ENCODE results near the gene SOX1. TPM values are rescaled to one million over a fixed set of nuclear protein-coding genes. Genes with fewer than 3 reads are reported as not detected.

SOX1 gene
- total and polyA plus RNA-seq, 2 experiments from 2014 or later: not detected

DNA sequence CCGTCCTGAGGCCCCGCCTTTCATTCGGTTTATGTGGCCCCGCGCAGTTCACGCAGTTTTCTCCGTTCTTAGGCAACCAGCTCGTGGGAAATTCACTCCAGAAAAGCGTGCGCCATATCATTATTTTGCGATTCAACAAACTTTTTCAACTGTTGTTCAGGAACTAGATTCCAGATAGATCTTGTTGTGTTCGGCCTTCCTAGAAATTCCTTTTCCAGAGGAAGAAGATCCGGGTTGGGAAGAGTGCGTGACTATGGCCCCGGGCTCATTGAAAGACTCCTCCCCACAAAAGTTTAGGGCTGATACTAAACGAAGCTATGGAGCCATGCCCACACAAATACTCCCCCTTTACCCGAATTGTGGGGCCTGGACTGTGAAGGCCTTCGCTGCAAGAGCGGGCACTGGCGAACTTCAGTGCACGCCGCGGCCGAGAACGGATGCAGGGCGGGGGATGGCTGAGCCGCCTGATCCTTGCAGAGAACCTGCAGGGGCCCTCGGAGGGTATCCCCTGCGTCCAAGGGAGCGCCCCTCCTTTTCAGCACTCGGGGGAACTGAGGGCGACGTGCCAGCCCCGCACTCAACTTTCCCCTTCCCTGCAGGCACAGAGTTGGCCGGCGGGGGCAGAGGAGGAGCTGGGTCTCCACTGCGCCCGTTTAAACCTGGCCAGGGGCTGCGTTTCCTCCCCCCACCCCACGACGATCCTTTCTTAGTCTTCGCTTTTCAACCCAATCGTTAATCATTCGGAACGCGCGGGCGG is 904 bp upstream of the SOX1 start:
- no peak overlapping the region for H3K27ac ChIP-seq
- peaks cover 100% of the 10 kb centered on the region for H3K27me3 ChIP-seq
- H3K36me3 ChIP-seq: no peaks in the 10 kb centered on the region
- no peak for DNase-seq (ENCODE audit: low read depth in 1 of 2, low spot score in 1 of 2)
- no peaks in the 10 kb centered on the region for H3K9me3 ChIP-seq (ENCODE audit: low read depth)
- peak overlapping the region; percentile 33 for H3K4me3 ChIP-seq
- no peaks in the 10 kb centered on the region for H3K4me1 ChIP-seq (ENCODE audit: low read depth)
- TF ChIP-seq, protein P1, sequence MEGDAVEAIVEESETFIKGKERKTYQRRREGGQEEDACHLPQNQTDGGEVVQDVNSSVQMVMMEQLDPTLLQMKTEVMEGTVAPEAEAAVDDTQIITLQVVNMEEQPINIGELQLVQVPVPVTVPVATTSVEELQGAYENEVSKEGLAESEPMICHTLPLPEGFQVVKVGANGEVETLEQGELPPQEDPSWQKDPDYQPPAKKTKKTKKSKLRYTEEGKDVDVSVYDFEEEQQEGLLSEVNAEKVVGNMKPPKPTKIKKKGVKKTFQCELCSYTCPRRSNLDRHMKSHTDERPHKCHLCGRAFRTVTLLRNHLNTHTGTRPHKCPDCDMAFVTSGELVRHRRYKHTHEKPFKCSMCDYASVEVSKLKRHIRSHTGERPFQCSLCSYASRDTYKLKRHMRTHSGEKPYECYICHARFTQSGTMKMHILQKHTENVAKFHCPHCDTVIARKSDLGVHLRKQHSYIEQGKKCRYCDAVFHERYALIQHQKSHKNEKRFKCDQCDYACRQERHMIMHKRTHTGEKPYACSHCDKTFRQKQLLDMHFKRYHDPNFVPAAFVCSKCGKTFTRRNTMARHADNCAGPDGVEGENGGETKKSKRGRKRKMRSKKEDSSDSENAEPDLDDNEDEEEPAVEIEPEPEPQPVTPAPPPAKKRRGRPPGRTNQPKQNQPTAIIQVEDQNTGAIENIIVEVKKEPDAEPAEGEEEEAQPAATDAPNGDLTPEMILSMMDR (IDR thresholded peaks at IDR 0.05; ENCODE audit: low read depth, low read length): no peak

DNA sequence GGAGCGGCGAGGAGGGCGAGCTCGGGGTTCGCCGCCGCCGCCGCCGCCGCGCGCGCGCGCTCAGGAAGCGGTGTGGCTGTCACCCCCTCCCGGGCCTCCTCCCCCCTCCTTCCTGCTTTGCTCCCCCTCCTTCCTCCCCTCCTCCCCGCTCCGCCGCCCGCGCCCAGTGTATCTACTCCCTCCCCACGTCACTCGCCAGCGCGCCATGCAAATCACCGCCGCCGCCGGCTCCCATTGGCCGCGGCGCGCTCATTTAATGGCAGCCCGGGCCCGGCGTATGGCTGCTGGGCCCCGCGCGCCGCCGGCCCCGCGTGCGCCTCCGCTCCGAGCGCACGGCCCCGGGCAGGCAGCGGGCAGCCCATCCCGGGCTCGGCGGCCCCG is 335 bp upstream of the SOX1 start:
- Histone ChIP-seq H3K36me3 (no peaks in the 10 kb centered on the region), H3K4me3 (peak overlapping the region; percentile 33), H3K4me1 (ENCODE audit: low read depth) (no peaks in the 10 kb centered on the region), H3K27ac (no peak overlapping the region), H3K27me3 (peaks cover 100% of the 10 kb centered on the region), H3K9me3 (ENCODE audit: low read depth) (no peaks in the 10 kb centered on the region)
- TF ChIP-seq, protein P1 (IDR thresholded peaks at IDR 0.05; ENCODE audit: low read depth, low read length): no peak
- DNase-seq (ENCODE audit: low read depth in 1 of 2, low spot score in 1 of 2): peak; percentile 58 to 80

DNA sequence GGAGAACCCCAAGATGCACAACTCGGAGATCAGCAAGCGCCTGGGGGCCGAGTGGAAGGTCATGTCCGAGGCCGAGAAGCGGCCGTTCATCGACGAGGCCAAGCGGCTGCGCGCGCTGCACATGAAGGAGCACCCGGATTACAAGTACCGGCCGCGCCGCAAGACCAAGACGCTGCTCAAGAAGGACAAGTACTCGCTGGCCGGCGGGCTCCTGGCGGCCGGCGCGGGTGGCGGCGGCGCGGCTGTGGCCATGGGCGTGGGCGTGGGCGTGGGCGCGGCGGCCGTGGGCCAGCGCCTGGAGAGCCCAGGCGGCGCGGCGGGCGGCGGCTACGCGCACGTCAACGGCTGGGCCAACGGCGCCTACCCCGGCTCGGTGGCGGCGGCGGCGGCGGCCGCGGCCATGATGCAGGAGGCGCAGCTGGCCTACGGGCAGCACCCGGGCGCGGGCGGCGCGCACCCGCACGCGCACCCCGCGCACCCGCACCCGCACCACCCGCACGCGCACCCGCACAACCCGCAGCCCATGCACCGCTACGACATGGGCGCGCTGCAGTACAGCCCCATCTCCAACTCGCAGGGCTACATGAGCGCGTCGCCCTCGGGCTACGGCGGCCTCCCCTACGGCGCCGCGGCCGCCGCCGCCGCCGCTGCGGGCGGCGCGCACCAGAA is 1.1 kb downstream of the SOX1 start:
- Histone ChIP-seq H3K9me3 (ENCODE audit: low read depth) (no peaks in the 10 kb centered on the region), H3K27me3 (peaks cover 100% of the 10 kb centered on the region), H3K36me3 (no peaks in the 10 kb centered on the region), H3K4me1 (ENCODE audit: low read depth) (peaks cover 5% of the 10 kb centered on the region), H3K4me3 (no peak overlapping the region), H3K27ac (no peak overlapping the region)
- peak; percentile 14 to 34 for DNase-seq (ENCODE audit: low read depth in 1 of 2, low spot score in 1 of 2)
- TF ChIP-seq, protein P1 (IDR thresholded peaks at IDR 0.05; ENCODE audit: low read depth, low read length): no peak

DNA sequence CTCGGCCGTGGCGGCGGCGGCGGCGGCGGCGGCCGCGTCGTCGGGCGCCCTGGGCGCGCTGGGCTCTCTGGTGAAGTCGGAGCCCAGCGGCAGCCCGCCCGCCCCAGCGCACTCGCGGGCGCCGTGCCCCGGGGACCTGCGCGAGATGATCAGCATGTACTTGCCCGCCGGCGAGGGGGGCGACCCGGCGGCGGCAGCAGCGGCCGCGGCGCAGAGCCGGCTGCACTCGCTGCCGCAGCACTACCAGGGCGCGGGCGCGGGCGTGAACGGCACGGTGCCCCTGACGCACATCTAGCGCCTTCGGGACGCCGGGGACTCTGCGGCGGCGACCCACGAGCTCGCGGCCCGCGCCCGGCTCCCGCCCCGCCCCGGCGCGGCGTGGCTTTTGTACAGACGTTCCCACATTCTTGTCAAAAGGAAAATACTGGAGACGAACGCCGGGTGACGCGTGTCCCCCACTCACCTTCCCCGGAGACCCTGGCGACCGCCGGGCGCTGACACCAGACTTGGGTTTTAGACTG is 1.7 kb downstream of the SOX1 start:
- Histone ChIP-seq H3K9me3 (ENCODE audit: low read depth) (no peaks in the 10 kb centered on the region), H3K27me3 (peaks cover 100% of the 10 kb centered on the region), H3K4me1 (ENCODE audit: low read depth) (peaks cover 6% of the 10 kb centered on the region), H3K36me3 (no peaks in the 10 kb centered on the region), H3K27ac (no peak overlapping the region), H3K4me3 (no peak overlapping the region)
- no peak for DNase-seq (ENCODE audit: low read depth in 1 of 2, low spot score in 1 of 2)
- TF ChIP-seq, protein P1 (IDR thresholded peaks at IDR 0.05; ENCODE audit: low read depth, low read length): no peak

DNA sequence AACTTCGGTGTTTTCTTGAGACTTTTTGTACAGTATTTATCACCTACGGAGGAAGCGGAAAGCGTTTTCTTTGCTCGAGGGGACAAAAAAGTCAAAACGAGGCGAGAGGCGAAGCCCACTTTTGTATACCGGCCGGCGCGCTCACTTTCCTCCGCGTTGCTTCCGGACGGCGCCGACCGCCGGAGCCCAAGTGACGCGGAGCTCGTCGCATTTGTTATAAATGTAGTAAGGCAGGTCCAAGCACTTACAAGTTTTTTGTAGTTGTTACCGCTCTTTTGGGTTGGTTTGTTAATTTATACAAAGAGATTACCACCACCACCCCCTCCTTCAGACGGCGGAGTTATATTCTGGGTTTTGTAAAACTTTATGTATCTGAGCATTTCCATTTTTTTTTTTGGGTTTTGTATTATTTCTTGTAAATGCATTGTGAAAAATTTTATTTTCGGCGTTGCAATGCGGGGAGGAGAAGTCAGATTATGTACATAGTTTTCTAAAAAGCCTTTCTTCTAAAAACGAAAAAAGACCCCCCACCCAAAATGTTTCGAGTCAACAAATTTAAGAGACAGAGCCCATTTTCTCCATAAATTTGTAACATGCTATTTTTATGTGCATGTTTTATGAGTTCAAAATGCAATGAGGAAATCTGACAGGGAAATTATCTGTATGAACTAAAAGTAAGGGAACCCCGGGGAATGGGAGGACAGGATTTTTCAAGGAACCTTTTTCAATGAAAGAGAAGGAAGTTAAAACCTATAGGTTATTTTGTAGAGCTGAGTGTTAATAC is 2.3 kb downstream of the SOX1 start:
- Histone ChIP-seq H3K4me1 (ENCODE audit: low read depth) (peaks cover 9% of the 10 kb centered on the region), H3K36me3 (no peaks in the 10 kb centered on the region), H3K27me3 (peaks cover 100% of the 10 kb centered on the region), H3K27ac (no peak overlapping the region), H3K9me3 (ENCODE audit: low read depth) (no peaks in the 10 kb centered on the region), H3K4me3 (no peak overlapping the region)
- DNase-seq (ENCODE audit: low read depth in 1 of 2, low spot score in 1 of 2): no peak
- TF ChIP-seq, protein P1 (IDR thresholded peaks at IDR 0.05; ENCODE audit: low read depth, low read length): no peak
